ENCODE measurements around the gene NLRP3. TPM values are rescaled to one million over a fixed set of nuclear protein-coding genes. Genes with fewer than 3 reads are reported as not detected.

NLRP3 gene
- total and polyA plus RNA-seq, 2 of the 13 experiments (the other 11 are each of a cell fraction or from before 2014, with no cell fraction given): not detected

DNA sequence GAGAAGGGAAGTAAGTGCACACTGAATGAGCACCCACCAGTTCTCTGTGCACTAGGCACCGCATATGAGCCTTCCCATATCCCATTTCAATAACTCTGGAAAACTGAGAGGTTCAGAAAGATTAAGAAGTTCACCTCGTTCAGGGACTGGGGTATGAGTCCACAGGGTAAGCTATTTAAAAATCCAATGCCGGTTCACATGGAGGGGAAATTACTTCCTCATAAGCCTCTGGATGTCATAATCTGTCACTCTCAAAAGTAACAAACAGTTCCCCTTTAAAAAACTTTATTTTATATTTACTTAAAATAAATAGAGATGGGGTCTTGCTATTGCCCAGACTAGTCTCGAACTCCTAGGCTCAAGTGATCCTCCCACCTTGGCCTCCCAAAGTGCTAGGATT lies 40.0 kb downstream of the NLRP3 start:
- ChIA-PET CTCF (ENCODE audit: low intra/inter-chr PET ratio, low total read pairs) (no interaction called here), POLR2A (no interaction called here)
- FAIRE-seq (no peak), DNase-seq (ENCODE audit: low spot score) (no peak), ATAC-seq (no peak)
- H3K4me3 ChIP-seq (replicated peaks in 1 of 3; ENCODE audit: insufficient read depth in 1 of 3, low read depth in 2 of 3, low read length in 3 of 3): no peak overlapping the region
- no peak overlapping the region for H3K9ac ChIP-seq (ENCODE audit: insufficient read depth, low read depth, low read length)
- no peak overlapping the region for H3K27ac ChIP-seq (ENCODE audit: extremely low read length, insufficient read depth, low read length)
- no peaks in the 10 kb centered on the region for H3K36me3 ChIP-seq (replicated peaks in 1 of 2; ENCODE audit: control insufficient read depth in 1 of 2, insufficient read depth in 2 of 2, low read length in 2 of 2)
- H3K9me3 ChIP-seq (ENCODE audit: low read length): no peaks in the 10 kb centered on the region
- H3K27me3 ChIP-seq (ENCODE audit: control insufficient read depth in 1 of 2, insufficient read depth in 2 of 2, low read length in 2 of 2): peaks cover 0 to 36% of the 10 kb centered on the region in 2 experiments; a peak in 2 of 5 replicates
- 0% methylated on average over 4 of the region's 4 CpGs for WGBS (ENCODE audit: low lambda C conversion rate)
- in situ Hi-C loops (cut with HindIII; ENCODE audit: extremely low pct_ligation_motif_present, low pct_unique_long_range_greater_than_20kb): no loop called here
- no TSS peak for BruUV-seq (replicated peaks)
- H3K4me1 ChIP-seq (ENCODE audit: insufficient read depth, low read length): no peaks in the 10 kb centered on the region
- H3K79me2 ChIP-seq (ENCODE audit: insufficient read depth, low read length): no peaks in the 10 kb centered on the region
- no peak overlapping the region for H3K4me2 ChIP-seq (ENCODE audit: low read depth, low read length)
- H4K20me1 ChIP-seq (ENCODE audit: insufficient read depth, low read length): no peaks in the 10 kb centered on the region
- H2AFZ ChIP-seq (ENCODE audit: low read length): no peak overlapping the region
- intact Hi-C loops (cut with micrococcal nuclease; ENCODE audit: unreplicated experiment): no loop called here
- TF ChIP-seq RFX5 (IDR thresholded peaks at IDR 0.05; ENCODE audit: low read depth, low read length) (no peak), HCFC1 (IDR thresholded peaks at IDR 0.05; ENCODE audit: low read depth, low read length) (no peak), MEIS1 (CRISPR knock-in tag; IDR thresholded peaks at IDR 0.05; ENCODE audit: borderline replicate concordance) (no peak), ZNF124 (CRISPR knock-in tag; IDR thresholded peaks at IDR 0.05) (no peak), HOXA5 (CRISPR knock-in tag; IDR thresholded peaks at IDR 0.05) (no peak), JUNB (CRISPR knock-in tag; IDR thresholded peaks at IDR 0.05; ENCODE audit: borderline replicate concordance) (no peak), SP5 (CRISPR knock-in tag; IDR thresholded peaks at IDR 0.05; ENCODE audit: borderline replicate concordance, low read depth) (no peak), HNRNPLL (IDR thresholded peaks at IDR 0.05; ENCODE audit: low read depth, low read length, poor library complexity, severe bottlenecking) (no peak), CBX5 (CRISPR knock-in tag; IDR thresholded peaks at IDR 0.05; ENCODE audit: borderline replicate concordance) (no peak), ZNF205 (CRISPR knock-in tag; IDR thresholded peaks at IDR 0.05) (no peak), KLF6 (CRISPR knock-in tag; IDR thresholded peaks at IDR 0.05) (no peak), SPEN (CRISPR knock-in tag; IDR thresholded peaks at IDR 0.05; ENCODE audit: low read depth) (no peak), NONO (IDR thresholded peaks at IDR 0.05) (no peak), NONO (CRISPR knock-in tag; conservative IDR thresholded peaks at IDR 0.05) (no peak), ZSCAN12 (CRISPR knock-in tag; IDR thresholded peaks at IDR 0.05) (no peak)
- TF ChIP-seq, protein P1, sequence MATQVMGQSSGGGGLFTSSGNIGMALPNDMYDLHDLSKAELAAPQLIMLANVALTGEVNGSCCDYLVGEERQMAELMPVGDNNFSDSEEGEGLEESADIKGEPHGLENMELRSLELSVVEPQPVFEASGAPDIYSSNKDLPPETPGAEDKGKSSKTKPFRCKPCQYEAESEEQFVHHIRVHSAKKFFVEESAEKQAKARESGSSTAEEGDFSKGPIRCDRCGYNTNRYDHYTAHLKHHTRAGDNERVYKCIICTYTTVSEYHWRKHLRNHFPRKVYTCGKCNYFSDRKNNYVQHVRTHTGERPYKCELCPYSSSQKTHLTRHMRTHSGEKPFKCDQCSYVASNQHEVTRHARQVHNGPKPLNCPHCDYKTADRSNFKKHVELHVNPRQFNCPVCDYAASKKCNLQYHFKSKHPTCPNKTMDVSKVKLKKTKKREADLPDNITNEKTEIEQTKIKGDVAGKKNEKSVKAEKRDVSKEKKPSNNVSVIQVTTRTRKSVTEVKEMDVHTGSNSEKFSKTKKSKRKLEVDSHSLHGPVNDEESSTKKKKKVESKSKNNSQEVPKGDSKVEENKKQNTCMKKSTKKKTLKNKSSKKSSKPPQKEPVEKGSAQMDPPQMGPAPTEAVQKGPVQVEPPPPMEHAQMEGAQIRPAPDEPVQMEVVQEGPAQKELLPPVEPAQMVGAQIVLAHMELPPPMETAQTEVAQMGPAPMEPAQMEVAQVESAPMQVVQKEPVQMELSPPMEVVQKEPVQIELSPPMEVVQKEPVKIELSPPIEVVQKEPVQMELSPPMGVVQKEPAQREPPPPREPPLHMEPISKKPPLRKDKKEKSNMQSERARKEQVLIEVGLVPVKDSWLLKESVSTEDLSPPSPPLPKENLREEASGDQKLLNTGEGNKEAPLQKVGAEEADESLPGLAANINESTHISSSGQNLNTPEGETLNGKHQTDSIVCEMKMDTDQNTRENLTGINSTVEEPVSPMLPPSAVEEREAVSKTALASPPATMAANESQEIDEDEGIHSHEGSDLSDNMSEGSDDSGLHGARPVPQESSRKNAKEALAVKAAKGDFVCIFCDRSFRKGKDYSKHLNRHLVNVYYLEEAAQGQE (IDR thresholded peaks at IDR 0.05; ENCODE audit: borderline replicate concordance in 1 of 2, low read depth in 1 of 2, low read length in 2 of 2): no peak
- TF ChIP-seq, protein P2, sequence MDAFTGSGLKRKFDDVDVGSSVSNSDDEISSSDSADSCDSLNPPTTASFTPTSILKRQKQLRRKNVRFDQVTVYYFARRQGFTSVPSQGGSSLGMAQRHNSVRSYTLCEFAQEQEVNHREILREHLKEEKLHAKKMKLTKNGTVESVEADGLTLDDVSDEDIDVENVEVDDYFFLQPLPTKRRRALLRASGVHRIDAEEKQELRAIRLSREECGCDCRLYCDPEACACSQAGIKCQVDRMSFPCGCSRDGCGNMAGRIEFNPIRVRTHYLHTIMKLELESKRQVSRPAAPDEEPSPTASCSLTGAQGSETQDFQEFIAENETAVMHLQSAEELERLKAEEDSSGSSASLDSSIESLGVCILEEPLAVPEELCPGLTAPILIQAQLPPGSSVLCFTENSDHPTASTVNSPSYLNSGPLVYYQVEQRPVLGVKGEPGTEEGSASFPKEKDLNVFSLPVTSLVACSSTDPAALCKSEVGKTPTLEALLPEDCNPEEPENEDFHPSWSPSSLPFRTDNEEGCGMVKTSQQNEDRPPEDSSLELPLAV (CRISPR knock-in tag; conservative IDR thresholded peaks at IDR 0.05; ENCODE audit: low read depth): no peak
- TF ChIP-seq, protein P3, sequence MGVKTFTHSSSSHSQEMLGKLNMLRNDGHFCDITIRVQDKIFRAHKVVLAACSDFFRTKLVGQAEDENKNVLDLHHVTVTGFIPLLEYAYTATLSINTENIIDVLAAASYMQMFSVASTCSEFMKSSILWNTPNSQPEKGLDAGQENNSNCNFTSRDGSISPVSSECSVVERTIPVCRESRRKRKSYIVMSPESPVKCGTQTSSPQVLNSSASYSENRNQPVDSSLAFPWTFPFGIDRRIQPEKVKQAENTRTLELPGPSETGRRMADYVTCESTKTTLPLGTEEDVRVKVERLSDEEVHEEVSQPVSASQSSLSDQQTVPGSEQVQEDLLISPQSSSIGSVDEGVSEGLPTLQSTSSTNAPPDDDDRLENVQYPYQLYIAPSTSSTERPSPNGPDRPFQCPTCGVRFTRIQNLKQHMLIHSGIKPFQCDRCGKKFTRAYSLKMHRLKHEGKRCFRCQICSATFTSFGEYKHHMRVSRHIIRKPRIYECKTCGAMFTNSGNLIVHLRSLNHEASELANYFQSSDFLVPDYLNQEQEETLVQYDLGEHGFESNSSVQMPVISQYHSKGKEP (CRISPR knock-in tag; IDR thresholded peaks at IDR 0.05): no peak
- TF ChIP-seq, protein P4, sequence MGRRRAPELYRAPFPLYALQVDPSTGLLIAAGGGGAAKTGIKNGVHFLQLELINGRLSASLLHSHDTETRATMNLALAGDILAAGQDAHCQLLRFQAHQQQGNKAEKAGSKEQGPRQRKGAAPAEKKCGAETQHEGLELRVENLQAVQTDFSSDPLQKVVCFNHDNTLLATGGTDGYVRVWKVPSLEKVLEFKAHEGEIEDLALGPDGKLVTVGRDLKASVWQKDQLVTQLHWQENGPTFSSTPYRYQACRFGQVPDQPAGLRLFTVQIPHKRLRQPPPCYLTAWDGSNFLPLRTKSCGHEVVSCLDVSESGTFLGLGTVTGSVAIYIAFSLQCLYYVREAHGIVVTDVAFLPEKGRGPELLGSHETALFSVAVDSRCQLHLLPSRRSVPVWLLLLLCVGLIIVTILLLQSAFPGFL (CRISPR knock-in tag; IDR thresholded peaks at IDR 0.05): no peak

Measured in HepG2 (cell line).